Activated CD8-positive, alpha-beta memory T cell treated with anti-CD3 and anti-CD28 coated beads for 24 hours (primary cell): ENCODE results near the gene COX10.
"Not testable (repeated sequence)": the region's sequence is repeated elsewhere in the genome, so short reads cannot be mapped to it uniquely, and the experiment has no call there.

Experiments used
- DNase-seq: peaks from one replicate; pipeline ENCODE4 v3.0.0-alpha.2; 2020

Gene COX10

GRCh38 chr17:14125518-14126137 lies 56.3 kb downstream of the COX10 start:
- DNase-seq: no peak

- no peak for DNase-seq
Observed at GRCh38 chr17:14133104-14133503, 63.8 kb downstream of the COX10 start.

GRCh38 chr17:14134456-14134855 lies 65.2 kb downstream of the COX10 start:
- no peak for DNase-seq

- no peak for DNase-seq
Observed at GRCh38 chr17:14135906-14136590, 66.7 kb downstream of the COX10 start.

- DNase-seq: no peak
Observed at GRCh38 chr17:14138649-14139048, 69.3 kb downstream of the COX10 start.

- DNase-seq: no peak
Observed at GRCh38 chr17:14143688-14144087, 74.4 kb downstream of the COX10 start.

GRCh38 chr17:14144508-14144907 lies 75.2 kb downstream of the COX10 start:
- no peak for DNase-seq

GRCh38 chr17:14149751-14150150 lies 80.4 kb downstream of the COX10 start:
- DNase-seq: no peak

- DNase-seq: no peak
Observed at GRCh38 chr17:14150619-14151018, 81.3 kb downstream of the COX10 start.

- DNase-seq: no peak
Observed at GRCh38 chr17:14152721-14153120, 83.4 kb downstream of the COX10 start.

- DNase-seq: no peak
Observed at GRCh38 chr17:14153374-14153773, 84.1 kb downstream of the COX10 start.

GRCh38 chr17:14156689-14157088 lies 87.4 kb downstream of the COX10 start:
- DNase-seq: no peak

GRCh38 chr17:14157822-14158221 lies 88.5 kb downstream of the COX10 start:
- DNase-seq: no peak

- no peak for DNase-seq
Observed at GRCh38 chr17:14158707-14159106, 89.4 kb downstream of the COX10 start.

GRCh38 chr17:14161419-14161818 lies 92.1 kb downstream of the COX10 start:
- DNase-seq: no peak

- DNase-seq: no peak
Observed at GRCh38 chr17:14165616-14166015, 96.3 kb downstream of the COX10 start.

- DNase-seq: not testable (repeated sequence)
Observed at GRCh38 chr17:14167831-14168230, 98.5 kb downstream of the COX10 start.

GRCh38 chr17:14168582-14168981 lies 99.3 kb downstream of the COX10 start:
- DNase-seq: no peak

GRCh38 chr17:14169287-14169686 lies 100.0 kb downstream of the COX10 start:
- DNase-seq: no peak

GRCh38 chr17:14169901-14170300 lies 100.6 kb downstream of the COX10 start:
- DNase-seq: no peak

- DNase-seq: not testable (repeated sequence)
Observed at GRCh38 chr17:14176989-14177388, 107.7 kb downstream of the COX10 start.

GRCh38 chr17:14177801-14178200 lies 108.5 kb downstream of the COX10 start:
- DNase-seq: not testable (repeated sequence)

GRCh38 chr17:14179951-14180350 lies 110.6 kb downstream of the COX10 start:
- not testable (repeated sequence) for DNase-seq

GRCh38 chr17:14182084-14182483 lies 112.8 kb downstream of the COX10 start:
- not testable (repeated sequence) for DNase-seq

GRCh38 chr17:14184536-14184935 lies 115.2 kb downstream of the COX10 start:
- not testable (repeated sequence) for DNase-seq
